ENCODE results near the gene PRKCZ. TPM values are rescaled to one million over a fixed set of nuclear protein-coding genes. Genes with fewer than 3 reads are reported as not detected.

The PRKCZ gene
- total and polyA plus RNA-seq, 5 donors from 2014 or later = 11.0 to 42.7 (median 13.6) TPM

DNA sequence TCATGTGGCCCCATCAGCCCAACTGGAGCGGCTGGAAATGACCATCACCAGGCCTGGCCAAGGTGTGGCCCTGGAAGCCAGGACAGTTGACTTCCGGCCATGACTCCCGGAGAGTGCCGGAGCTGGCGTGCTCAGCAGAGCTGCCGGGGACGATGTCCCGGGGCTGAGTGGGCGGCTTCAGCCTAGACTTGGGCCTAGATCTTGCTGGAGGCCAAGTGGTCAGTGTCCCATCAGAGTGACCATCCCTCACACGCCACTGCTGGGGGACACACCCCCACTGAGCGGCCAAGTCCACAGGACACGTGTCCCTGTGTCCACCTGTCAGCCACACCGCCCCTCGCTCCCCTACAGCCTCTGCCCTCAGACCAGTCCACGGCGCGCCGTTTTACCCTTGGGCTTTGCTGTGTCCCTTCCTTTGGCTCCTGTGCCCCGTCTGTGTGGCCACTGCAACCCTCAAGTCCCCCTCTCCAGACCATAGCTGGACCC is 140.3 kb downstream of the PRKCZ start:
- H3K4me1 Mint-ChIP-seq = peaks cover 0 to 21% (median 7%) of the 10 kb centered on the region in 4 donors
- no peaks in the 10 kb centered on the region for H3K9me3 Mint-ChIP-seq
- Histone ChIP-seq H3K4me3 (ENCODE audit: low read depth, low read length) (no peak overlapping the region), H3K36me3 (ENCODE audit: control insufficient read depth, insufficient read depth, low read length) (no peaks in the 10 kb centered on the region), H3K9me3 (ENCODE audit: control insufficient read depth in 2 of 2, low read length in 2 of 2) (no peaks in the 10 kb centered on the region), H3K27me3 (ENCODE audit: control insufficient read depth, insufficient read depth, low read length) (no peaks in the 10 kb centered on the region), H3K27ac (ENCODE audit: insufficient read depth, low read length, poor library complexity, severe bottlenecking) (peak overlapping the region; percentile 71), H3K4me1 (ENCODE audit: control insufficient read depth, insufficient read depth, low read length, poor library complexity, severe bottlenecking) (peaks cover 22% of the 10 kb centered on the region)
- no peak for ATAC-seq (ENCODE audit: low read depth in 2 of 2)
- H3K27ac Mint-ChIP-seq = no peak overlapping the region
- no peaks in the 10 kb centered on the region for H3K27me3 Mint-ChIP-seq
- DNase-seq = no peak
- peak overlapping the region in 3 of 4 donors; percentile 33 to 71 (median 71) for H3K4me3 Mint-ChIP-seq
- peaks cover 2% of the 10 kb centered on the region for H3K36me3 Mint-ChIP-seq

DNA sequence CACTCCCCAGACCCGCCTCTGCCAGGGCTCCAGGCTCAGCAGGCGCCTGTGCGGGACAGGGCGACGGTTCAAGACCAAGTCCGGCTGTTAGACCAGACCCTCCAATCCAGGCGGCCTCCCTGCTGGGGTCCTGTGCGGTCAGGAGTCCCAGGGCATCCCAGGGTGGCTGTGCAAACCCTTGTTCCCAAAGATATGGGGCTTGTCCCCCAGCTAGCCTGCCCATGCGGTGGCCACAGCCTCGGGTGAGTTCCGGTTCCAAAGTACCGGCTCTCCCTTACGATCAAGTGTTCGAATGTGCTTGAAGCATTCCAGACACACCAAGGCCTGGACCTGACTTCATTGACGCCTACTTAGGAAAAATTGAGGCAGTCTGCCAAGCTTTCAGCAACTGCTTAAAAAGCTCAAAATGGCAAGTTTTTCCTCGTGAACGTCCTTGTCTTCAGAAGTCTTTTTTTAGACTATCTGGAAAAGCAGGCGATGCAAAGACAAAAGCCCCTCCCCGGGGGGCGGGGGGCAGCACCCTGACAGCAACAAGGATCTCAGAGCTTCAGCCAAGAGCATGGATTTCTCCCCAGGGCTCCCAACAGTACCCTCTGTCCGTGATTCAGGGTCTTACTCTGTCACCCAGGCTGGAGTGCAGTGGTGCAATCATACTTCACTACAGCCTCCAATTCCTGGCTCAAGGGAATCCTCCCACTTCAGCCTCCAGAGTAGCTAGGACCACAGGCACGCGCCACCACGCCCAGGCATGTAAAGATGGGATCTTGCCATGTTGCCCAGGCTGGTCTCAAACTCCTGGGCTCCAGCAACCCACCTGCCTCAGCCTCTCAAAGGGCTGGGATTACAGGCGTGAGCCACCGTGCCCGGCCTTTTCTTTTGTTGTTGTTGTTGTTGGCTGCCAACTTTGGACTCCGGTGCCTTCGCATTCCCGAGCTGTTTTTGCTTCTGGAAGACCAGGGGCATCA is 142.1 kb downstream of the PRKCZ start:
- Histone ChIP-seq H3K4me3 (ENCODE audit: low read depth, low read length) (no peak overlapping the region), H3K9me3 (ENCODE audit: control insufficient read depth in 2 of 2, low read length in 2 of 2) (no peaks in the 10 kb centered on the region), H3K27ac (ENCODE audit: insufficient read depth, low read length, poor library complexity, severe bottlenecking) (no peak overlapping the region), H3K27me3 (ENCODE audit: control insufficient read depth, insufficient read depth, low read length) (no peaks in the 10 kb centered on the region), H3K36me3 (ENCODE audit: control insufficient read depth, insufficient read depth, low read length) (no peaks in the 10 kb centered on the region), H3K4me1 (ENCODE audit: control insufficient read depth, insufficient read depth, low read length, poor library complexity, severe bottlenecking) (peaks cover 26% of the 10 kb centered on the region)
- peak overlapping the region; percentile 46 to 94 (median 77) for H3K4me3 Mint-ChIP-seq
- no peak for DNase-seq
- H3K4me1 Mint-ChIP-seq = peaks cover 0 to 21% (median 7%) of the 10 kb centered on the region in 4 donors
- H3K9me3 Mint-ChIP-seq = no peaks in the 10 kb centered on the region
- H3K27ac Mint-ChIP-seq = peak overlapping the region in 2 of 3 donors; percentile 15 to 86
- no peak for ATAC-seq (ENCODE audit: low read depth in 2 of 2)
- H3K36me3 Mint-ChIP-seq = no peaks in the 10 kb centered on the region
- H3K27me3 Mint-ChIP-seq = no peaks in the 10 kb centered on the region

DNA sequence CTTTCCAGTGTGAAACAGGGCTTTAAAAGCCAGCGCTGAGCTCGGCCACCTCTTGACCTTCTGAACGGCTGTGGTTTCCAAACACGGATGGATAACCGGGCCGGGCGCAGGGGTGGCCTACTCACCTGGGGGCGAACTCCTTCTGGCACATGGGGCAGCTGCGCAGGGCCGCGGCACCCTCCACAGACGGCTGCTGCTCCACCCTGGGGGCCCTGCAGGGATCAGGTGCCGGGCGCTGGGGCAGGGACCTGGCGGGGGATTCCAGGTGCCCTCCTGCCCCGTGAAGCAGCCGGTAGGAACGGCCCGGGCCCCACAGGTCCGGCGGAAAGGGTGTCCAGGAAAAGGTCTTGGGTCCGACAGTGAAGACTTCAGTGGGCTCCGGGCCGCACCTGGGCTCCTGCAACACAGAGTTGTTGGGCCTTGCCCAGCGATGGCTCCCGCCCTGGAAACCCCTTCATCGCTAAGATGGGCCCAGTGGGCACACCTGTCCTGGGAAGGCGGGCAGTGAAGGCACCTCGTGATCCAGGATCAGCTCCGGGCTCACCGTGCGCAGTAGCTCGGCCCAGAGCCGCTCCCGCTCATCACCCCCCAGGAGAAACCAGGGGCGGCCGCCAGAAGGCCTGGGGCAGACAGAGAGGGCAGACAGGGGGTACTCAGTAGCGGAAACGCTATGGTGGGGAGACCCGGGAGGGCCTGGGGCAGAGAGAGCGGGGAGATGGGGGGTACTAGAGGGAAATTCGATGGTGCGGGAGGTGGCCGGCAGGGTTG is 143.5 kb downstream of the PRKCZ start:
- no peak for ATAC-seq (ENCODE audit: low read depth in 2 of 2)
- no peaks in the 10 kb centered on the region for H3K27me3 Mint-ChIP-seq
- peak overlapping the region in 3 of 4 donors; percentile 52 to 69 (median 64) for H3K4me3 Mint-ChIP-seq
- H3K27me3 ChIP-seq (ENCODE audit: control insufficient read depth, insufficient read depth, low read length) = no peaks in the 10 kb centered on the region
- no peaks in the 10 kb centered on the region for H3K9me3 ChIP-seq (ENCODE audit: control insufficient read depth in 2 of 2, low read length in 2 of 2)
- no peaks in the 10 kb centered on the region for H3K36me3 ChIP-seq (ENCODE audit: control insufficient read depth, insufficient read depth, low read length)
- H3K4me1 Mint-ChIP-seq = peaks cover 0 to 29% (median 7%) of the 10 kb centered on the region in 4 donors
- peak overlapping the region in 1 of 3 donors; percentile 43 for H3K27ac Mint-ChIP-seq
- H3K9me3 Mint-ChIP-seq = no peaks in the 10 kb centered on the region
- no peak overlapping the region for H3K4me3 ChIP-seq (ENCODE audit: low read depth, low read length)
- H3K36me3 Mint-ChIP-seq = no peaks in the 10 kb centered on the region
- no peak for DNase-seq
- peak overlapping the region; percentile 5 for H3K27ac ChIP-seq (ENCODE audit: insufficient read depth, low read length, poor library complexity, severe bottlenecking)
- peaks cover 33% of the 10 kb centered on the region for H3K4me1 ChIP-seq (ENCODE audit: control insufficient read depth, insufficient read depth, low read length, poor library complexity, severe bottlenecking)

DNA sequence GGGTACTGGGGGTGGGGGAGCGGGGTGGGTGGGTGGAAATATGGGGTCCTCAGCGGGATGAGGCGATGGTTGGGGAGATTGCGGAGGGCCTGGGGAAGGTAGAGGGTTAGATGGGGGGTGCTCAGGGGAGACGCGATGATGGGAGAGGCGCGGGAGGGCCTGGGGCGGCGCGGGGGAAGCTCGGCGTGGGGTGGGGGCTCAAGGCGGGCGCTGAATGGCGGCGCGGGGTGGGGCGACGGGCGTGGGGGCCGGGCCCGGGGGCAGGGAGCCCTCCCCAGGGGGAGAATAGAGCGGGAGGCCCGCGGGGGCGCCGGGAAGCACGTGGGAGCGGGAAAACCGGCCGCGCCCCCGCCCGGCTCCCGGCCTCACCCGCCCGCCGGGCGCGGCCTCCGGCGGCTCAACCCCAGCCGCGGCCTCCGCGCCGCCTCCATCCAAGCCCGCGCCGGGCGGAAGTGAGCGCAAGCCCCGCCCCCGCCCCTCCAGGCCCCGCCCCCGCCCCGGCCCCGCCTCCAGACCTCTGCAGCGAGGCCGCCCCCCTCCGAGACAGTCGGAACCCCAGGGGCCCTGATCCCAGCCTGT is 144.2 kb downstream of the PRKCZ start, which contains the start of gene FAAP20:
FAAP20 (minus strand) TSS at position 454 of the 579 bp plus-strand sequence; CDS start at position 431, 23 bp downstream.
- DNase-seq (peak in 1 of 3 donors; percentile 64), ATAC-seq (ENCODE audit: low read depth in 2 of 2) (peak; percentile 58 to 59)
- no peaks in the 10 kb centered on the region for H3K36me3 ChIP-seq (ENCODE audit: control insufficient read depth, insufficient read depth, low read length)
- no peaks in the 10 kb centered on the region for H3K27me3 ChIP-seq (ENCODE audit: control insufficient read depth, insufficient read depth, low read length)
- peak within 1 kb of the TSS; percentile 59 for H3K4me3 ChIP-seq (ENCODE audit: low read depth, low read length)
- Mint-ChIP-seq H3K27me3 (no peaks in the 10 kb centered on the region), H3K4me1 (peaks cover 0 to 33% (median 9%) of the 10 kb centered on the region in 4 donors), H3K4me3 (peak within 1 kb of the TSS; percentile 87 to 96 (median 89)), H3K27ac (peak within 1 kb of the TSS; percentile 79 to 93 (median 88)), H3K9me3 (no peaks in the 10 kb centered on the region), H3K36me3 (no peaks in the 10 kb centered on the region)
- H3K4me1 ChIP-seq (ENCODE audit: control insufficient read depth, insufficient read depth, low read length, poor library complexity, severe bottlenecking) = peaks cover 40% of the 10 kb centered on the region
- no peaks in the 10 kb centered on the region for H3K9me3 ChIP-seq (ENCODE audit: control insufficient read depth in 2 of 2, low read length in 2 of 2)
- H3K27ac ChIP-seq (ENCODE audit: insufficient read depth, low read length, poor library complexity, severe bottlenecking) = peak within 1 kb of the TSS; percentile 81

DNA sequence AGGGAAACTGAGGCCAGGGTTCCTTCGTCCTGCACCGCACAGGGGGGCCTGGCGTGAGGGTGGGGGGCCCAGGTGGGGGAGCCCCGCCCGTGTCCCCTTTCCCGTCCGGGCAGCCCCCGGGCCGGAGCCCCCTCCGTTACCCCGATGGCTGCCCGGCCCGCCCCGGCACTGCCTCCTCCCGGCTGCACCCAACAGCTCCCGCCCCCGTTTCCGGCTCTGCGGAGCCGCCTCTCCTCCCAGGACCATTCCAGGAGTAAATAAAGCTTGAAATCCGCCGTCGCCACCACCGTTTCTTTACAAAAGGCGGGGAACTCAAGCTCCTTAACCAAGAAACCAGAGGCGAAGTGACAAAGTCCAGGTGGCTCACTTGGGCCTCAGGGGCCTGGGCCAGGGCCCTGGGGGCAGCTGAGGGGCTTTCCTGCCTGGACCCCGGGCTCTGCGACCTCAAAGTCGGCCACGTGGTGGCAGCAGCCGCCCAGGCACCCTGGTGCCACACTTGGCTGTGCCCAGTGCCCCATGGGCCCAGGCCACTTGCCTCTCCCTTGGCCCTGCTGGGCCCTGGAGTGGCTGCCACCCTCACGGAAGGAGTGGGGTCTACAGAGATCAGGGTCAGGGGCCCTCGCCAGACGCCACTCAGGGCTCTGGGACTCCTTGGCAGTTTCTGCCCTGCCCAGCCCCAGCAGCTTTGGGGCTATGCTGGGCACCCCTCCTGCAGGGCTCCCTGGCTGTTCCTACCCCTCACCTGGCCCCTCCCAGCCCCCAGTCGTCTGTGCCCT is 144.9 kb downstream of the PRKCZ start:
- no peaks in the 10 kb centered on the region for H3K27me3 Mint-ChIP-seq
- no peaks in the 10 kb centered on the region for H3K9me3 ChIP-seq (ENCODE audit: control insufficient read depth in 2 of 2, low read length in 2 of 2)
- H3K4me3 Mint-ChIP-seq = peak overlapping the region; percentile 87 to 96 (median 89)
- H3K36me3 Mint-ChIP-seq = no peaks in the 10 kb centered on the region
- peak overlapping the region; percentile 79 to 93 (median 88) for H3K27ac Mint-ChIP-seq
- peak overlapping the region; percentile 81 for H3K27ac ChIP-seq (ENCODE audit: insufficient read depth, low read length, poor library complexity, severe bottlenecking)
- H3K4me1 Mint-ChIP-seq = peaks cover 0 to 38% (median 13%) of the 10 kb centered on the region in 4 donors
- ATAC-seq (ENCODE audit: low read depth in 2 of 2) (peak; percentile 76 to 77), DNase-seq (peak; percentile 81 to 93 (median 92))
- H3K4me3 ChIP-seq (ENCODE audit: low read depth, low read length) = peak overlapping the region; percentile 59
- H3K27me3 ChIP-seq (ENCODE audit: control insufficient read depth, insufficient read depth, low read length) = no peaks in the 10 kb centered on the region
- peaks cover 38% of the 10 kb centered on the region for H3K4me1 ChIP-seq (ENCODE audit: control insufficient read depth, insufficient read depth, low read length, poor library complexity, severe bottlenecking)
- H3K36me3 ChIP-seq (ENCODE audit: control insufficient read depth, insufficient read depth, low read length) = no peaks in the 10 kb centered on the region
- H3K9me3 Mint-ChIP-seq = no peaks in the 10 kb centered on the region

DNA sequence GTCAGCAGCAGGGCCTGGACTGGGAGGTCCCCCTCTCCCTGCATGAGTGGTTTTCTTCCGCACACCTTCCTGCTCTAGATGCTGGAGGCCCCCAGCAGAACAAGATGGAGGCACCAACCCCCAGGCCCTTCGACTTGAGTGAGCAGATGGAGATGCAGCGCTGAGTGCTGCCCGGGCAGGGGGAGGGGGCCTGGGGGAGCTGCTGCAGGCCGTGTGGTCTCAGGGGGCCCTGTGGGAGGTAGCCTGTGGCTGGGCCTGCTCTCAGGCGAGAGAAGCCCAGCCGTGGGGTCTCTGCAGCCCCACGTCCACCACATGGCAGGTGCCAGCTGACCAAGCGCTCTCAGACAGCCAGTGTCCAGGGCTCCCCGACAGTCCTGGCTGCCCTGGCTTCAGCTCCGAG is 145.6 kb downstream of the PRKCZ start:
- H3K4me1 Mint-ChIP-seq = peaks cover 0 to 36% (median 12%) of the 10 kb centered on the region in 4 donors

More for the DNA sequence above, 145.6 kb downstream of the PRKCZ start:
- Mint-ChIP-seq H3K27me3 (no peaks in the 10 kb centered on the region), H3K4me3 (no peak overlapping the region), H3K27ac (peak overlapping the region in 2 of 3 donors; percentile 51 to 76), H3K9me3 (no peaks in the 10 kb centered on the region), H3K36me3 (no peaks in the 10 kb centered on the region)
- DNase-seq (no peak), ATAC-seq (ENCODE audit: low read depth in 2 of 2) (no peak)
- no peaks in the 10 kb centered on the region for H3K27me3 ChIP-seq (ENCODE audit: control insufficient read depth, insufficient read depth, low read length)
- no peaks in the 10 kb centered on the region for H3K9me3 ChIP-seq (ENCODE audit: control insufficient read depth in 2 of 2, low read length in 2 of 2)
- no peaks in the 10 kb centered on the region for H3K36me3 ChIP-seq (ENCODE audit: control insufficient read depth, insufficient read depth, low read length)
- H3K4me3 ChIP-seq (ENCODE audit: low read depth, low read length) = no peak overlapping the region
- H3K27ac ChIP-seq (ENCODE audit: insufficient read depth, low read length, poor library complexity, severe bottlenecking) = peak overlapping the region; percentile 81
- peaks cover 36% of the 10 kb centered on the region for H3K4me1 ChIP-seq (ENCODE audit: control insufficient read depth, insufficient read depth, low read length, poor library complexity, severe bottlenecking)

All from CD4-positive, CD25-positive, alpha-beta regulatory T cell (primary cell).